HFFc6 (cell line): Measurements from ENCODE around the gene MRPL54. TPM values are rescaled to one million over a fixed set of nuclear protein-coding genes. Genes with fewer than 3 reads are reported as not detected.

Experiments used
- DNase-seq: peaks from one replicate; pipeline ENCODE4 v3.0.0-alpha.2; 2018
- H3K27ac Mint-ChIP-seq: 2 replicates; pipeline ENCODE4 v1.8.0; 2020; ENCODE audit warnings: mild to moderate bottlenecking, mixed read lengths
- H3K27me3 Mint-ChIP-seq: 2 replicates; pipeline ENCODE4 v1.8.0; 2021; ENCODE audit warnings: mild to moderate bottlenecking, moderate library complexity, mixed read lengths; ENCODE audit not compliant: insufficient read depth
- H3K36me3 Mint-ChIP-seq: 2 replicates; pipeline ENCODE4 v1.8.0; 2021; ENCODE audit warnings: low read depth, mixed read lengths
- H3K4me1 Mint-ChIP-seq: 2 replicates; pipeline ENCODE4 v1.8.0; 2020; ENCODE audit warnings: low read depth, mixed read lengths
- H3K4me3 Mint-ChIP-seq: 2 replicates; pipeline ENCODE4 v1.8.0; 2020; ENCODE audit warnings: mild to moderate bottlenecking, moderate library complexity, mixed read lengths
- H3K9me3 Mint-ChIP-seq: 2 replicates; pipeline ENCODE4 v1.8.0; 2020; ENCODE audit warnings: mild to moderate bottlenecking, mixed read lengths
- CTCF ChIP-seq: fragments of 200-600 bp; sonication (generic); IDR thresholded peaks from 2 replicates; pipeline ENCODE4 v1.5.0; 2021; ENCODE audit warnings: antibody characterized with exemption, mild to moderate bottlenecking
- total RNA-seq, 6 experiments: library from RNA; stranded (reverse); fragmentation: NEBNext Ultra II Directional; extraction: Animal tissue kit (Norgen Biotek cat#: 25700); gene quantifications; 2 replicates in 1 of 6; 3 replicates in 5 of 6; pipeline ENCODE4 v1.2.3, GENCODE V29; 2021

The MRPL54 gene
- total RNA-seq, 6 experiments from 2014 or later: 69.9 to 84.3 (median 77.9) TPM

- peaks cover 26% of the 10 kb centered on the region for H3K27me3 Mint-ChIP-seq
- H3K4me1 Mint-ChIP-seq: no peaks in the 10 kb centered on the region
- DNase-seq: no peak
Measured at GRCh38 chr19:3785938-3786824, 23.7 kb downstream of the MRPL54 start, which contains the start of gene MATK. MATK (minus strand) TSS chr19:3786381; CDS start chr19:3785135, 1,246 bp downstream.

GRCh38 chr19:3788996-3789778, 26.7 kb downstream of the MRPL54 start:
- H3K27me3 Mint-ChIP-seq: peaks cover 24% of the 10 kb centered on the region

More at GRCh38 chr19:3785938-3786824, 23.7 kb downstream of the MRPL54 start, which contains the start of gene MATK:
- no peak within 1 kb of the TSS for H3K27ac Mint-ChIP-seq
- H3K36me3 Mint-ChIP-seq: peaks cover 14% of the 10 kb centered on the region
- peaks cover 28% of the 10 kb centered on the region for H3K9me3 Mint-ChIP-seq
- H3K4me3 Mint-ChIP-seq: no peak within 1 kb of the TSS
- TF ChIP-seq CTCF: no peak

GRCh38 chr19:3790209-3790734, 27.8 kb downstream of the MRPL54 start:
- Mint-ChIP-seq H3K9me3 (peaks cover 13% of the 10 kb centered on the region), H3K4me1 (no peaks in the 10 kb centered on the region), H3K27ac (no peak overlapping the region), H3K36me3 (no peaks in the 10 kb centered on the region), H3K4me3 (no peak overlapping the region), H3K27me3 (peaks cover 20% of the 10 kb centered on the region)
- no peak for DNase-seq
- TF ChIP-seq CTCF: no peak

More at GRCh38 chr19:3788996-3789778, 26.7 kb downstream of the MRPL54 start:
- no peaks in the 10 kb centered on the region for H3K4me1 Mint-ChIP-seq
- H3K4me3 Mint-ChIP-seq: no peak overlapping the region
- H3K36me3 Mint-ChIP-seq: no peaks in the 10 kb centered on the region
- peaks cover 13% of the 10 kb centered on the region for H3K9me3 Mint-ChIP-seq
- no peak for DNase-seq
- no peak for TF ChIP-seq CTCF
- no peak overlapping the region for H3K27ac Mint-ChIP-seq

GRCh38 chr19:3790941-3791340, 28.5 kb downstream of the MRPL54 start:
- Mint-ChIP-seq H3K4me3 (no peak overlapping the region), H3K9me3 (peaks cover 13% of the 10 kb centered on the region), H3K36me3 (no peaks in the 10 kb centered on the region), H3K4me1 (no peaks in the 10 kb centered on the region), H3K27me3 (peaks cover 20% of the 10 kb centered on the region), H3K27ac (no peak overlapping the region)
- no peak for DNase-seq
- TF ChIP-seq CTCF: no peak

- Mint-ChIP-seq H3K36me3 (peaks cover 6% of the 10 kb centered on the region; the same call in 1 of the 2 replicates), H3K4me1 (no peaks in the 10 kb centered on the region), H3K9me3 (peaks cover 21% of the 10 kb centered on the region), H3K27me3 (peaks cover 24% of the 10 kb centered on the region), H3K27ac (no peak overlapping the region), H3K4me3 (no peak overlapping the region)
- TF ChIP-seq CTCF: no peak
- no peak for DNase-seq
Measured at GRCh38 chr19:3792114-3792513, 29.6 kb downstream of the MRPL54 start.
